Fibroblast of skin of right biceps (primary cell): ENCODE measurements around the gene ITSN2.

Experiments used
- DNase-seq: peaks from one replicate; pipeline ENCODE4 v3.0.0-alpha.2; 2013

ITSN2 gene

GRCh38 chr2:24174851-24175277 lies 185.5 kb downstream of the ITSN2 start, which contains the start of gene FAM228A:
TSS of gene FAM228A (plus strand) at chr2:24175053. CDS start at chr2:24175481, 428 bp downstream.
- DNase-seq: no peak

GRCh38 chr2:24169023-24169422 lies 191.3 kb downstream of the ITSN2 start:
- DNase-seq: no peak

DNA sequence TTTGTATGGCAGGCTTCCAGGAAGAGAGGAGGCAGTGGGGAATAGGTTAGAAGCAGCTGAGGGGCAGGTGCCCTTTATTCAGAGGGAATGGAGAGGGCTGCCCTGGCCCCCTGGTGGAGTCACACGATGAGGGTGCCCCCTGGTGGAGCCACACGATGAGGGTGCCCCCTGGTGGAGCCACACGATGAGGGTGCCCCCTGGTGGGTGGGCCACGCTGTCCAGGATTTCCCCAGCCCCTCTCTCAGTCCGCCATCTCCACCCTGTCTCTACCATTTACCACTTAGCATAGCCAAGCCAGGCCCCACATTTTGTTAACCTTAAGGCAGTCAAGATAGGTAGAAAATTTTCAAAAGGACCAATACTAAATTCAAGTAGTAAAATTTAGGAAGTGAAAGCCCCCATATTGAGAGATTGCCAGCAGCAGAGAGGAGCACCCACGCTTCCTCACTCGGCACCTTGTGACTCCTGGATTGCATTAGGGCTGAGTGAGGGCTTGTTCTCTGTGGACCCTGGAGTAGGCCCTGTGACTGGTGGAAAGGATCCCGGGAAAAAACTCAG lies 195.8 kb downstream of the ITSN2 start:
- DNase-seq: peak; percentile 20

- no peak for DNase-seq
Measured at GRCh38 chr2:24163601-24164000, 196.7 kb downstream of the ITSN2 start.

DNA sequence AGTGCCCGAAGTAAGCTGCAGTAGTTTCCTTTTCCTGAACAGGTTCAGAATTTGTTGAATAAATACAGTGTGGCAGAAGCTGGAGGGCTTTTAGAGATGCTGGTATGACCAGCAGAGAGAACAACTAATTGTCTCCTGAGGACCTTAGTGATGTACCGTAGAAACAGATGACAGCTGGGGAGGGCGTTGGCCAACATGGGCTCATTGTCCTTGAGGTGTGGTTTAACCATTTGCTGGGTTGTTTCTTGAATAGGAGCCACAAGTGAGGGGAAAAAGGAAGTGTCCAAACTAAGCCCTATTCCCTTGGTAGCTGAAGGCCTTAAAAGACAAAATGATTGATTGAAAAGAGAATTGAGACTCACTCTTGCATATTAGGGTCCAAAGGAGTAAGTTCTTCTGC lies 197.2 kb downstream of the ITSN2 start:
- no peak for DNase-seq

DNA sequence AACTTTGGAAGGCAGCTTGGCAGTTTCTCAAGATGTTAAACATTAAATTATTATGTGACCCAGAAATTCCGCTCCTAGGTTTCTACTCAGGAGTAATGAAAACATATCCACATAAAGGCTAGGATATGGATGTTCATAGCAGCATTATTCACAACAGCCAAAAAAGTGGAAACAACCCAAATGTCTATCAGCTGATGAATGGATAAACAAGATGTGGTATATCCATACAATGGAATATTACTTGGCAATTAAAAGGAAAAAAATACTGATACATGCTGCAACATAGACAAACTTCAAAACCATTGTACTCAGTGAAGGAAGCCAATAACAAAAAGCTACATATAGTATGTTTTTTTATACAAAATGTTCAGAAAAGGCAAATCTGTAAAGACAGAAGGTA lies 197.8 kb downstream of the ITSN2 start:
- DNase-seq: no peak

GRCh38 chr2:24160761-24161160 lies 199.6 kb downstream of the ITSN2 start:
- no peak for DNase-seq

DNA sequence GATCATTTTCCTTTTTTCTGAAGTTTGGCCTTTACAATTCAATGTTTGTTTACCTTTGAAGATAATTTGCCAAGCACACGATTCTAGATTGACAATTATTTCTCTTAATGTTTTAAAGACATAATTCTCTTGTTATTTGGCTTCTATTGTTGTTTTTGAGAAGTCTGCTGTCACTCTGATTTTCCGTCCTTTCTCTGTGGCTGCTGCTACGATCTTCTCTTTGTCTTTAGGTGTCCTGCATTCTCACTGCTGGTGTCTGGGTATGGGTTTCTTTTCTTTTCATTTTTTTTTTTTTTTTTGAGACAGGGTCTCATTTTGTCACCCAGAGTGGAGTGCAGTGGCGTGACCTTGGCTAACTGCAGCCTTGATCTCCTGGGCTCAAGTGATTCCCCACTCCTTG lies 200.6 kb downstream of the ITSN2 start:
- DNase-seq: no peak

DNA sequence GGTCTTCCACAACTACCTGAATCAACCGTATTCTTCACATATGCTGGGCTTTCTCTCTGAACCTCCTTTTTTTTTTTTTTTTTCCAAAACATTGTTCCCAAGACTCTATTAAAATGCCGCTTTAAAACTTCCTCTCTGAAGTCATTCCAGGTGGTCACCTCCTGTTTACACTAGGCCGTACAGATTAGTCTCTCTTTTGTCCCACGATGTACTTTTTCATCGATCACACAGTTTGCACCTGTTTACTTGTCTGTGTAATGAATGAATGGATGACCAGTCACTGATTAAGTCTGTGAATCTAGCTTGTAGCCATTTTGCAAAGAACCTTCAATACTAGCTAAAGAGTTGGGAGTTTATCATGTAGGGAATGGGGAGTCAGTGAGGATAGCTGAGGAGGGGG lies 202.2 kb downstream of the ITSN2 start:
- DNase-seq: no peak

DNA sequence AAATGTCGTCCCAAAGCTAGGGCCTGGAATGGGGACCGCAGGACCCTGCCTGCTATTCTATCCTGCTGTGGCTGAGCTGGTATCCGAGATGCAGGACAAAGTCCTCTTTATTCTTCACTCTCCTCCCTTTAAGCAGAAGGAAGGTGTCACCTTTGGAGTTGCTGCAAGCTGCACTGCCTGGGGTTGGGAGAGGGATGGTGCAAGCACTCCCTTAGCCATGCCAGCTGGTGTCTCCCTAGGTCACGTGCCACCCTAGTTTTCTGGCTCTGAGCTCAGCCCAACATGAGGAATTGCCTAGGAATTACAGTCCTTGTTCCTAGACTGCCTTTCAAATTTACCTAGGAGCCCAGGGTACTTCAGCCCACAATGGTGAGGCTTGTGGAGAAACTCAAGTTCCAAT lies 206.9 kb downstream of the ITSN2 start:
- DNase-seq: no peak
